GM12891 (cell line): ENCODE results near the gene MAD1L1.

Experiments used
- POLR2A ChIP-seq: IDR thresholded peaks from 2 replicates; pipeline ENCODE4 v1.6.1; 2011; ENCODE audit warnings: low read depth, low read length, control low read depth
- POLR2AphosphoS5 ChIP-seq: IDR thresholded peaks from 2 replicates; pipeline ENCODE4 v1.6.1; 2011; ENCODE audit warnings: low read depth, low read length, control low read depth
- POU2F2 ChIP-seq: IDR thresholded peaks from 2 replicates; pipeline ENCODE4 v1.6.1; 2011; ENCODE audit warnings: low read depth, mild to moderate bottlenecking, control low read depth, low read length, moderate library complexity
- SPI1 ChIP-seq: IDR thresholded peaks from 2 replicates; pipeline ENCODE4 v1.6.1; 2011; ENCODE audit warnings: low read depth, low read length, control low read depth
- TAF1 ChIP-seq: IDR thresholded peaks from 2 replicates; pipeline ENCODE4 v1.6.1; 2011; ENCODE audit warnings: low read depth, low read length, control low read depth

DNA sequence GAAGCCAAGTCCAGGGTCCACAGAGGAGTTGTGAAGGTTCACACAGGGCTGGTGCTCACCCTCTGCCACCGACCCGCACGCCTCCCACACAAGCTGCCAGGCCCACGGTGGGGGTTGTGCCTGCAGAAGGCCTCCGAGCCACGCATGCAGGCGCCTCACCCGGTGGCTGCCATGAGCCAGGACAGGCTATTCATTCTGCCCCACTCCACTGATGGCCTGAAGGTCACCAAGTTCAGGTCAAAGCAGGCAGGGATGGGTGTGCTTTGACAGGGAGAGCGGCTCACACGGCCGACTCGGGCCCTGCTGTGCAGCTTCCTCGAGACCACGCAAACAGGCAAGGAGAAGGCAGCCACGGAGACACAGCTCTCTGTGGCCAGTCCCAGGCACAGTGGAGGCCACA is 143.9 kb downstream of the MAD1L1 start:
- TF ChIP-seq POLR2A (no peak), POLR2AphosphoS5 (no peak), POU2F2 (no peak), TAF1 (no peak), SPI1 (no peak)
